Camera-type eye (tissue), 1 donor: Measurements from ENCODE around the gene ZNF277. TPM values are rescaled to one million over a fixed set of nuclear protein-coding genes. Genes with fewer than 3 reads are reported as not detected.

ENCODE experiments used
- total RNA-seq: library from RNA; depleted of rRNA; stranded (reverse); fragments of >200 nt; gene quantifications from one replicate; pipeline ENCODE4 v1.2.3, GENCODE V29; 2014

ZNF277 gene, protein sequence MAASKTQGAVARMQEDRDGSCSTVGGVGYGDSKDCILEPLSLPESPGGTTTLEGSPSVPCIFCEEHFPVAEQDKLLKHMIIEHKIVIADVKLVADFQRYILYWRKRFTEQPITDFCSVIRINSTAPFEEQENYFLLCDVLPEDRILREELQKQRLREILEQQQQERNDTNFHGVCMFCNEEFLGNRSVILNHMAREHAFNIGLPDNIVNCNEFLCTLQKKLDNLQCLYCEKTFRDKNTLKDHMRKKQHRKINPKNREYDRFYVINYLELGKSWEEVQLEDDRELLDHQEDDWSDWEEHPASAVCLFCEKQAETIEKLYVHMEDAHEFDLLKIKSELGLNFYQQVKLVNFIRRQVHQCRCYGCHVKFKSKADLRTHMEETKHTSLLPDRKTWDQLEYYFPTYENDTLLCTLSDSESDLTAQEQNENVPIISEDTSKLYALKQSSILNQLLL
- 43.4 TPM for total RNA-seq

DNA sequence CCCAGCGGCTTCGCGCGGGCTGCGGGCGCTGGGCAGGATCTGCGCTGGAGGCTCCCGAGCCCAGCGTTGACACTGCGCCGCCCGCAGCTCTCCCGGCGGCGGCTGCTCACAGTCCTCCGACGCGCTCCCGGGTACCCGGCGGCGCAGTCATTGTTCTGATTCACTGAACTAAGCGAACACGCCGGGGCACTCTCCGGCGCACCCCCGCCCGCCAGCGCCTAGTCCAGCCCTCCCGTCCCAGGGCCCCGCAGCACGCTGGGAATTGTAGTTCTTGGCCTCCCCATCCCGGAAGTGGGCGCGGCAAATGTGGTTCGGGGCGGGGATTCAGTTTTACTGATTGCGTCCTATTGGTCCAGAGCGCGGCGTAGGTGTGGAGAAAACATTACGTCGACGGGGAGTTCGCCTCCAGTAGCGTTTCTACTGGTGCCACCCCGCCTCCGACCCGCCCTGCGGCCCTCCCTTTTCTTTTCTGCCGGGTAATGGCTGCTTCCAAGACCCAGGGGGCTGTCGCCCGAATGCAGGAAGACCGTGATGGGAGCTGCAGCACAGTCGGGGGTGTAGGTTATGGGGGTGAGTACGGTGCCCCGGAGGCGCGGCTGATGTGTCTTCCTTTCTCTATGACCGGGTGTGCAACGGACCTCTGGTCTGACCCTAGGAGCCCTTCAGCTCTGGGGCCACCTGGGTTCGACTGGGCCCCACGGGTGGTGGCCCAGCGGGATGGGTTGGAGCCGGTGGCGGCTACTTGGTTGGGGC is at the start of gene ZNF277, which contains the start of gene DOCK4:
Gene ZNF277, plus strand, starts transcription at position 458 of the 753 bp plus-strand sequence. Its CDS starts 22 bp downstream, at position 480.
Gene DOCK4, minus strand, starts transcription at position 162 of the 753 bp plus-strand sequence. CDS start 261 bp downstream, outside the sequence.

Other genes with a start within 250 kb of the ZNF277 start
- gene DOCK4, start 296 bp upstream of the ZNF277 start, total RNA-seq: 85.9 TPM
- gene IFRD1, start 243.8 kb downstream of the ZNF277 start, total RNA-seq: 68.0 TPM